Heart left ventricle (tissue), 16 donors: ENCODE measurements around the gene CAMKMT. TPM values are rescaled to one million over a fixed set of nuclear protein-coding genes. Genes with fewer than 3 reads are reported as not detected.

Experiments
- ATAC-seq, 4 donors: fragments of 200-7000 bp; cut with Tn5 transposase; one replicate each; pipeline ENCODE4 v1.9.1; 2020 to 2022; ENCODE audit warnings: moderate library complexity in 4 of 4, mild to moderate bottlenecking in 3 of 4, moderate number of reproducible peaks in 1 of 4
- DNase-seq, 5 donors: peaks; one replicate each; pipeline ENCODE4 v3.0.0-alpha.2; 2020
- H3K27ac ChIP-seq, 12 donors: fragments of 200-600 bp; sonication (generic) in 4 of 12; one replicate each; pipeline versions ENCODE4 v1.5.0 to v1.8.0; 2016 to 2022; ENCODE audit warnings: mild to moderate bottlenecking in 2 of 12
- H3K27me3 ChIP-seq, 9 donors: fragments of 200-600 bp; sonication (generic) in 2 of 9; one replicate each; pipeline versions ENCODE4 v1.5.1 to v1.8.0; 2016 to 2022; ENCODE audit warnings: mild to moderate bottlenecking in 3 of 9
- H3K36me3 ChIP-seq, 9 donors: fragments of 200-600 bp; sonication (generic) in 2 of 9; one replicate each; pipeline versions ENCODE4 v1.5.0 to v1.8.0; 2018 to 2022; ENCODE audit warnings: mild to moderate bottlenecking in 2 of 9
- H3K4me1 ChIP-seq, 12 donors: fragments of 200-600 bp; sonication (generic) in 4 of 12; one replicate each; pipeline versions ENCODE4 v1.5.0 to v1.8.0; 2016 to 2022; ENCODE audit warnings: mild to moderate bottlenecking in 3 of 12
- H3K4me3 ChIP-seq, 12 donors: fragments of 200-600 bp; sonication (generic) in 4 of 12; one replicate each; pipeline versions ENCODE4 v1.5.0 to v1.8.0; 2017 to 2022; ENCODE audit warnings: mild to moderate bottlenecking in 9 of 12, moderate library complexity in 4 of 12
- H3K9me3 ChIP-seq, 12 donors: fragments of 200-600 bp; sonication (generic) in 4 of 12; one replicate each; pipeline versions ENCODE4 v1.5.0 to v1.8.0; 2016 to 2022; ENCODE audit warnings: mild to moderate bottlenecking in 1 of 12
- CTCF ChIP-seq, 12 donors: fragments of 200-600 bp; sonication (generic) in 4 of 12; IDR thresholded peaks; one replicate each; pipeline versions ENCODE4 v1.5.0 to v1.8.0; 2018 to 2022; ENCODE audit warnings: antibody characterized with exemption in 12 of 12, mild to moderate bottlenecking in 5 of 12
- POLR2A ChIP-seq, 2 donors: fragments of 450-650 bp; IDR thresholded peaks; one replicate each; pipeline ENCODE4 v1.6.1; 2017; ENCODE audit warnings: antibody characterized with exemption in 2 of 2, mild to moderate bottlenecking in 2 of 2, moderate library complexity in 2 of 2
- WGBS, 4 donors: extraction: QIAGEN DNeasy Blood & Tissue Kit in 2 of 4; methylation state at CpG; one replicate each; pipeline versions ENCODE4 v1.1.5 to v1.1.7; 2013 to 2018; 5-methylcytosine and 5-hydroxymethylcytosine counted together
- intact Hi-C, 10 donors: fragments of 100-400 bp; cut with DNase I; formaldehyde crosslinking; loops; one replicate each; pipeline versions ENCODE4 v1.11.1 to v1.14.2; 2022
- polyA plus RNA-seq, 2 donors: library from polyadenylated mRNA; stranded (reverse); fragments of 200-250 nt; gene quantifications; one replicate each; pipeline ENCODE4 v1.2.3, GENCODE V29; 2013
- total RNA-seq, 9 donors: library from RNA; depleted of rRNA in 2 of 9; stranded (reverse); fragments of >200 nt in 2 of 9; fragmentation: NEBNext Ultra II Directional in 3 of 9; extraction: Animal tissue kit (Norgen Biotek cat#: 25700) in 3 of 9; gene quantifications; one replicate each; pipeline versions ENCODE4 v1.1.0 to v1.2.4, GENCODE V29; 2016 to 2023
- donor health status: ischemic (EF 13 %, LVEDD 7.1; RV severe dilation, severe dysfunction).
- donor health status: healthy with polysubstance abuse.
- donor health status: DM: no; HTN: yes; CAD: no.
- donor health status: DM: no; HTN: no; CAD: no.
- donor health status: ischemic (EF 25% LVEDD 6.9; RV normal size, moderate dysfunction).
- donor health status: ischemic (EF 25% LVEDD 5.7; RV mildly dilated, moderate dysfunction).
- donor health status: healthy.
- donor health status: DM: yes; HTN: yes; CAD: no.
- donor health status: ischemic (EF 35%, LVEDD 5.7; RV mildly dilated, moderate dysfunction).
- donor health status: nonischemic (EF 11% LVEDD 7.7; RV severe dilation, severe dysfunction).
- donor health status: DM: yes; HTN: yes; CAD: no.
- donor health status: PGD.
- donor health status: ischemic (EF 29% LVEDD 5.4; RV normal size, mild dysfunction).
- donor health status: nonischemic (EF 23%, LVEDD 6.1; RV moderate dilation, normal function).

The CAMKMT gene
- total and polyA plus RNA-seq, 11 donors = 2.5 to 10.1 (median 4.4) TPM

- DNase-seq (no peak), ATAC-seq (no peak)
- TF ChIP-seq CTCF (IDR thresholded peaks at IDR 0.05) = no peak
- no peak for TF ChIP-seq POLR2A (IDR thresholded peaks at IDR 0.05)
- no peak overlapping the region for H3K27ac ChIP-seq
- WGBS, 4 donors = 85 to 90% (median 90%) methylated on average over 6 of the region's 6 CpGs
- H3K4me1 ChIP-seq = peaks cover 0 to 4% (median 0%) of the 10 kb centered on the region in 12 donors
- H3K36me3 ChIP-seq = no peaks in the 10 kb centered on the region
- H3K4me3 ChIP-seq = no peak overlapping the region
- intact Hi-C loops = no loop called here
- H3K27me3 ChIP-seq = no peaks in the 10 kb centered on the region
- no peaks in the 10 kb centered on the region for H3K9me3 ChIP-seq
Measured at GRCh38 chr2:44448860-44449527, 87.2 kb downstream of the CAMKMT start.

- Histone ChIP-seq H3K4me3 (no peak overlapping the region), H3K4me1 (peaks cover 0 to 4% (median 0%) of the 10 kb centered on the region in 12 donors), H3K9me3 (no peaks in the 10 kb centered on the region), H3K27ac (no peak overlapping the region), H3K27me3 (no peaks in the 10 kb centered on the region), H3K36me3 (no peaks in the 10 kb centered on the region)
- no peak for DNase-seq
- ATAC-seq = no peak
- intact Hi-C loops = no loop called here
- no peak for TF ChIP-seq CTCF (IDR thresholded peaks at IDR 0.05)
- TF ChIP-seq POLR2A (IDR thresholded peaks at IDR 0.05) = no peak
- 87 to 92% (median 91%) methylated on average over 3 of the region's 3 CpGs for WGBS, 4 donors
Measured at GRCh38 chr2:44450082-44450481, 88.3 kb downstream of the CAMKMT start.

DNA sequence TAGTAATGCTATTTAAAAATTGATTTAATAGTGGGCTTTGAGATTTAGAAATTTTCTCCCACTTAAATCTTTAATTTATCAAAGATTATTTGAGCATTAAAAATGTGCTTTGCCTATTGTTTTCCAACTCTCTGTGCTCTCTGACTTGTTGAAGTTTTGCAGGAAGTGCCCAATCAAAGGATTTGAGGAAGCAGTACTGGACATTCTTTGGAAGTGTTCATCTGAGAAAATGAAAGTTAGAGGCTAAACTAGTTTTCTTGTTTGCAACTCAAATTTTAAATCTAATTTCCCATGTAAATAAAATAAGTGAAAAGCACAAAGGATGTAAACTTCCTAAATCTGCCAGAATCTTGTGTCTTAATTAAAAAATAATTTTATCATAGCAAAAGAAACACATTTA lies 89.1 kb downstream of the CAMKMT start:
- TF ChIP-seq POLR2A (IDR thresholded peaks at IDR 0.05) (no peak), CTCF (IDR thresholded peaks at IDR 0.05) (no peak)
- no peaks in the 10 kb centered on the region for H3K9me3 ChIP-seq
- no peaks in the 10 kb centered on the region for H3K27me3 ChIP-seq
- intact Hi-C loops = no loop called here
- no peak for ATAC-seq
- no peaks in the 10 kb centered on the region for H3K36me3 ChIP-seq
- DNase-seq = no peak
- H3K4me1 ChIP-seq = peaks cover 0 to 4% (median 0%) of the 10 kb centered on the region in 12 donors
- H3K27ac ChIP-seq = no peak overlapping the region
- peak overlapping the region in 3 of 12 donors; percentile 6 to 22 (median 21) for H3K4me3 ChIP-seq

GRCh38 chr2:44452069-44452583 lies 90.4 kb downstream of the CAMKMT start:
- H3K27me3 ChIP-seq = no peaks in the 10 kb centered on the region
- H3K9me3 ChIP-seq = no peaks in the 10 kb centered on the region
- WGBS, 4 donors = 97 to 100% (median 98%) methylated on average over 1 of the region's 1 CpG
- peaks cover 0 to 4% (median 0%) of the 10 kb centered on the region in 12 donors for H3K4me1 ChIP-seq
- TF ChIP-seq POLR2A (IDR thresholded peaks at IDR 0.05) (no peak), CTCF (IDR thresholded peaks at IDR 0.05) (no peak)
- no peaks in the 10 kb centered on the region for H3K36me3 ChIP-seq
- no peak for ATAC-seq
- H3K27ac ChIP-seq = no peak overlapping the region
- no peak for DNase-seq
- intact Hi-C loops = no loop called here
- no peak overlapping the region for H3K4me3 ChIP-seq
